Fibroblast of lung (primary cell): Measurements from ENCODE around the gene ZNF423.

ENCODE experiments used
- CTCF ChIP-seq, 2 donors: IDR thresholded peaks in 1 of 2; conservative IDR thresholded peaks in 1 of 2; 1 replicate in 1 of 2; 2 replicates in 1 of 2; pipeline ENCODE4 v1.5.1; 2011 to 2012; ENCODE audit warnings: low read length in 2 of 2, control low read depth in 1 of 2, inconsistent platforms in 1 of 2, low read depth in 1 of 2, mild to moderate bottlenecking in 1 of 2
- EZH2 ChIP-seq: IDR thresholded peaks from 2 replicates; pipeline ENCODE4 v1.5.1; 2012; ENCODE audit warnings: low read length, control low read depth, mild to moderate bottlenecking; ENCODE audit errors: missing control alignments

GRCh38 chr16:49867234-49867633 is 11.3 kb upstream of the ZNF423 start:
- TF ChIP-seq EZH2 (no peak), CTCF (conservative IDR thresholded peaks at IDR 0.05 in 1 of 2, IDR thresholded peaks at IDR 0.05 in 1 of 2; ENCODE audit: low read depth in 1 of 2, low read length in 2 of 2) (no peak)
